GM18507 (cell line): ENCODE data around the gene MAML3.

Experiments used
- DNase-seq: peaks from one replicate; pipeline ENCODE4 v3.0.0; 2011; ENCODE audit warnings: low read depth; ENCODE audit not compliant: insufficient read length; ENCODE audit errors: extremely low spot score
- FAIRE-seq: peaks from 2 replicates; lab custom pipeline; 2011; peaks lifted over from hg19 to GRCh38; lab: Jason Lieb, UNC

Gene MAML3

GRCh38 chr4:139764686-139765310 lies 389.2 kb downstream of the MAML3 start:
- no peak for FAIRE-seq
- no peak for DNase-seq

GRCh38 chr4:139764182-139764581 lies 389.8 kb downstream of the MAML3 start:
- no peak for DNase-seq
- FAIRE-seq, result no peak

- no peak for DNase-seq
- FAIRE-seq, result no peak
Measured at GRCh38 chr4:139763672-139764071, 390.3 kb downstream of the MAML3 start.

- DNase-seq, result no peak
- FAIRE-seq, result no peak
Measured at GRCh38 chr4:139763205-139763604, 390.8 kb downstream of the MAML3 start.

- DNase-seq, result no peak
- no peak for FAIRE-seq
Measured at GRCh38 chr4:139762720-139763119, 391.3 kb downstream of the MAML3 start.

GRCh38 chr4:139761461-139761860 lies 392.5 kb downstream of the MAML3 start:
- DNase-seq (no peak), FAIRE-seq (no peak)

GRCh38 chr4:139760567-139760966 lies 393.4 kb downstream of the MAML3 start:
- FAIRE-seq (no peak), DNase-seq (no peak)

- no peak for DNase-seq
- no peak for FAIRE-seq
Measured at GRCh38 chr4:139759097-139759496, 394.9 kb downstream of the MAML3 start.

- DNase-seq, result no peak
- no peak for FAIRE-seq
Measured at GRCh38 chr4:139756391-139757180, 397.4 kb downstream of the MAML3 start.

GRCh38 chr4:139754938-139755337 lies 399.0 kb downstream of the MAML3 start:
- no peak for FAIRE-seq
- no peak for DNase-seq

GRCh38 chr4:139753686-139754085 lies 400.3 kb downstream of the MAML3 start:
- DNase-seq (no peak), FAIRE-seq (no peak)

GRCh38 chr4:139749835-139750498 lies 404.0 kb downstream of the MAML3 start:
- no peak for DNase-seq
- FAIRE-seq, result no peak

- DNase-seq (no peak), FAIRE-seq (no peak)
Measured at GRCh38 chr4:139749338-139749737, 404.6 kb downstream of the MAML3 start.

GRCh38 chr4:139746431-139747171 lies 407.4 kb downstream of the MAML3 start:
- DNase-seq (no peak), FAIRE-seq (no peak)

- DNase-seq, result no peak
- FAIRE-seq, result no peak
Measured at GRCh38 chr4:139745111-139745639, 408.8 kb downstream of the MAML3 start.

- DNase-seq, result no peak
- no peak for FAIRE-seq
Measured at GRCh38 chr4:139744232-139744631, 409.8 kb downstream of the MAML3 start.

GRCh38 chr4:139743027-139743426 lies 411.0 kb downstream of the MAML3 start:
- no peak for FAIRE-seq

GRCh38 chr4:139740531-139741041 lies 413.4 kb downstream of the MAML3 start:
- FAIRE-seq (no peak), DNase-seq (no peak)

More at GRCh38 chr4:139743027-139743426, 411.0 kb downstream of the MAML3 start:
- DNase-seq, result no peak

GRCh38 chr4:139740121-139740520 lies 413.9 kb downstream of the MAML3 start:
- no peak for DNase-seq
- FAIRE-seq, result no peak
